Measurements from ENCODE around the gene CIZ1. TPM values are rescaled to one million over a fixed set of nuclear protein-coding genes. Genes with fewer than 3 reads are reported as not detected.

Gene CIZ1
- total and polyA plus RNA-seq, 9 of the 15 experiments (the other 6 are each of a cell fraction or from before 2014, with no cell fraction given), result 6.6 to 329 (median 87.8) TPM

GRCh38 chr9:128159784-128160602, 31.4 kb downstream of the CIZ1 start, which contains the start of gene BBLN (continued):
- TF ChIP-seq MEF2D (tag; conservative IDR thresholded peaks at IDR 0.05; ENCODE audit: low read depth), result peak; percentile 53; the same call in 1 of the 2 replicates
- TF ChIP-seq NCOA6 (IDR thresholded peaks at IDR 0.05), result no peak
- TF ChIP-seq STAT5A (IDR thresholded peaks at IDR 0.05; ENCODE audit: borderline replicate concordance, low read length), result no peak
- TF ChIP-seq MBD2 (IDR thresholded peaks at IDR 0.05; ENCODE audit: borderline replicate concordance, low read depth), result no peak
- TF ChIP-seq BACH1 (tag; IDR thresholded peaks at IDR 0.05), result no peak
- TF ChIP-seq ARID4B (CRISPR knock-in tag; IDR thresholded peaks at IDR 0.05), result no peak
- no peak for TF ChIP-seq RBM17 (IDR thresholded peaks at IDR 0.05; ENCODE audit: borderline replicate concordance, low read depth, low read length)
- no peak for TF ChIP-seq CBX8 (IDR thresholded peaks at IDR 0.05; ENCODE audit: borderline replicate concordance, extremely low read depth, low read depth, low read length, poor library complexity, severe bottlenecking)
- TF ChIP-seq ZNF318 (IDR thresholded peaks at IDR 0.05; ENCODE audit: borderline replicate concordance in 1 of 2, low read depth in 1 of 2), result no peak
- no peak for TF ChIP-seq MTA3 (IDR thresholded peaks at IDR 0.05; ENCODE audit: borderline replicate concordance)
- no peak for TF ChIP-seq KDM1A (IDR thresholded peaks at IDR 0.05)
- peak; percentile 32; the same call in 1 of the 2 replicates for TF ChIP-seq E2F1 (CRISPR knock-in tag; IDR thresholded peaks at IDR 0.05)

All from K562 (cell line).